GM06990 (cell line): ENCODE results near the gene CRYBA4.

Source experiments
- DNase-seq: peaks from one replicate; pipeline ENCODE4 v3.0.0-alpha.2; 2011; ENCODE audit not compliant: insufficient read length; ENCODE audit errors: extremely low read depth
- H3K27me3 ChIP-seq: replicated peaks from 2 replicates; pipeline ENCODE4 v1.6.0; 2011; ENCODE audit warnings: low read length; ENCODE audit not compliant: control insufficient read depth, insufficient read depth
- H3K36me3 ChIP-seq: 2 replicates; pipeline ENCODE4 v1.5.1; 2011; ENCODE audit warnings: low read length; ENCODE audit not compliant: control insufficient read depth, insufficient read depth
- H3K4me3 ChIP-seq: replicated peaks from 2 replicates; pipeline ENCODE4 v1.5.1; 2011; ENCODE audit warnings: low read depth, mild to moderate bottlenecking, control low read depth, low read length
- CTCF ChIP-seq: IDR thresholded peaks from 2 replicates; pipeline ENCODE4 v1.5.1; 2011; ENCODE audit warnings: low read length, control low read depth, mild to moderate bottlenecking, inconsistent platforms; ENCODE audit not compliant: insufficient read depth, poor library complexity, severe bottlenecking

The CRYBA4 gene

GRCh38 chr22:26674211-26675190, 52.7 kb downstream of the CRYBA4 start:
- H3K36me3 ChIP-seq, result no peaks in the 10 kb centered on the region
- peak overlapping the region; percentile 92 for H3K4me3 ChIP-seq
- no peak for DNase-seq
- no peaks in the 10 kb centered on the region for H3K27me3 ChIP-seq
- TF ChIP-seq CTCF, result peak; percentile 30

- Histone ChIP-seq H3K36me3 (peaks cover 1% of the 10 kb centered on the region), H3K4me3 (no peak overlapping the region), H3K27me3 (no peaks in the 10 kb centered on the region)
- TF ChIP-seq CTCF, result no peak
- no peak for DNase-seq
Observed at GRCh38 chr22:26675687-26676268, 54.0 kb downstream of the CRYBA4 start.

- H3K27me3 ChIP-seq, result no peaks in the 10 kb centered on the region
- peaks cover 6% of the 10 kb centered on the region for H3K36me3 ChIP-seq
- no peak for TF ChIP-seq CTCF
- no peak overlapping the region for H3K4me3 ChIP-seq
- DNase-seq, result no peak
Observed at GRCh38 chr22:26677217-26677616, 55.5 kb downstream of the CRYBA4 start.

- peak; percentile 94 for TF ChIP-seq CTCF
- DNase-seq, result no peak
- Histone ChIP-seq H3K4me3 (no peak overlapping the region), H3K36me3 (peaks cover 8% of the 10 kb centered on the region), H3K27me3 (no peaks in the 10 kb centered on the region)
Observed at GRCh38 chr22:26679003-26679629, 57.4 kb downstream of the CRYBA4 start.
